Lung (tissue), 12 donors: ENCODE measurements around the gene CCDC78. TPM values are rescaled to one million over a fixed set of nuclear protein-coding genes. Genes with fewer than 3 reads are reported as not detected.
A peak's percentile ranks its signal among the peaks of the same experiment; 100 is the strongest.

Experiments used
- ATAC-seq: fragments of 200-7000 bp; cut with Tn5 transposase; one replicate; pipeline ENCODE4 v1.9.1; 2020; ENCODE audit warnings: moderate number of reproducible peaks; ENCODE audit not compliant: insufficient read depth, low FRiP score
- DNase-seq, 3 donors: peaks; one replicate each; pipeline ENCODE4 v3.0.0-alpha.2; 2013 to 2017
- H3K27ac ChIP-seq, 2 donors: one replicate each; pipeline ENCODE4 v1.5.1; 2013; ENCODE audit warnings: mild to moderate bottlenecking in 2 of 2, moderate library complexity in 2 of 2, control low read depth in 1 of 2, inconsistent platforms in 1 of 2, low read depth in 1 of 2, low read length in 1 of 2
- H3K27me3 ChIP-seq, 3 donors: one replicate each; pipeline ENCODE4 v1.5.1; 2013; ENCODE audit warnings: low read length in 2 of 3; ENCODE audit not compliant: control insufficient read depth in 3 of 3, insufficient read depth in 3 of 3
- H3K36me3 ChIP-seq, 4 donors: one replicate each; pipeline ENCODE4 v1.5.1; 2013; ENCODE audit warnings: low read length in 4 of 4, mild to moderate bottlenecking in 1 of 4, moderate library complexity in 1 of 4; ENCODE audit not compliant: control insufficient read depth in 4 of 4, insufficient read depth in 4 of 4
- H3K4me1 ChIP-seq, 5 donors: one replicate each; pipeline ENCODE4 v1.5.1; 2013; ENCODE audit warnings: low read length in 5 of 5, mild to moderate bottlenecking in 2 of 5, moderate library complexity in 1 of 5; ENCODE audit not compliant: control insufficient read depth in 5 of 5, insufficient read depth in 5 of 5
- H3K4me3 ChIP-seq: one replicate; pipeline ENCODE4 v1.5.1; 2013; ENCODE audit warnings: mild to moderate bottlenecking, control low read depth, moderate library complexity
- H3K9ac ChIP-seq, 2 donors: one replicate each; pipeline ENCODE4 v1.5.1; 2013; ENCODE audit warnings: low read length in 2 of 2, control low read depth in 1 of 2; ENCODE audit not compliant: insufficient read depth in 1 of 2
- H3K9me3 ChIP-seq, 4 donors: one replicate each; pipeline ENCODE4 v1.5.1; 2013; ENCODE audit warnings: low read length in 3 of 4, mild to moderate bottlenecking in 1 of 4, moderate library complexity in 1 of 4; ENCODE audit not compliant: control insufficient read depth in 4 of 4, insufficient read depth in 3 of 4
- WGBS, 2 donors: extraction: QIAGEN DNeasy Blood & Tissue Kit; methylation state at CpG; one replicate each; pipeline ENCODE4 v1.1.7; 2013; 5-methylcytosine and 5-hydroxymethylcytosine counted together
- polyA plus RNA-seq, 2 donors: library from polyadenylated mRNA; stranded (reverse); fragments of 200-250 nt; gene quantifications; one replicate each; pipeline ENCODE4 v1.2.1, GENCODE V29; 2013
- total RNA-seq, 2 donors: library from RNA; depleted of rRNA in 1 of 2; stranded (reverse); fragments of >200 nt in 1 of 2; gene quantifications; one replicate each; pipeline ENCODE4 v1.2.1, GENCODE V29; 2014 to 2021
- TF ChIP-seq, protein P1 (sequence below): IDR thresholded peaks from 2 replicates; pipeline ENCODE4 v1.5.1; 2012; ENCODE audit warnings: mild to moderate bottlenecking; ENCODE audit errors: control extremely low read depth, extremely low read depth
- donor health status: control.
- donor health status: control.
- donor health status: Bipolar disorder and iron deficiency.
- donor health status: healthy.
- donor health status: DM: yes; HTN: yes; CAD: no.

The CCDC78 gene
- total and polyA plus RNA-seq, 4 donors, result 25.6 to 71.6 (median 37.0) TPM

DNA sequence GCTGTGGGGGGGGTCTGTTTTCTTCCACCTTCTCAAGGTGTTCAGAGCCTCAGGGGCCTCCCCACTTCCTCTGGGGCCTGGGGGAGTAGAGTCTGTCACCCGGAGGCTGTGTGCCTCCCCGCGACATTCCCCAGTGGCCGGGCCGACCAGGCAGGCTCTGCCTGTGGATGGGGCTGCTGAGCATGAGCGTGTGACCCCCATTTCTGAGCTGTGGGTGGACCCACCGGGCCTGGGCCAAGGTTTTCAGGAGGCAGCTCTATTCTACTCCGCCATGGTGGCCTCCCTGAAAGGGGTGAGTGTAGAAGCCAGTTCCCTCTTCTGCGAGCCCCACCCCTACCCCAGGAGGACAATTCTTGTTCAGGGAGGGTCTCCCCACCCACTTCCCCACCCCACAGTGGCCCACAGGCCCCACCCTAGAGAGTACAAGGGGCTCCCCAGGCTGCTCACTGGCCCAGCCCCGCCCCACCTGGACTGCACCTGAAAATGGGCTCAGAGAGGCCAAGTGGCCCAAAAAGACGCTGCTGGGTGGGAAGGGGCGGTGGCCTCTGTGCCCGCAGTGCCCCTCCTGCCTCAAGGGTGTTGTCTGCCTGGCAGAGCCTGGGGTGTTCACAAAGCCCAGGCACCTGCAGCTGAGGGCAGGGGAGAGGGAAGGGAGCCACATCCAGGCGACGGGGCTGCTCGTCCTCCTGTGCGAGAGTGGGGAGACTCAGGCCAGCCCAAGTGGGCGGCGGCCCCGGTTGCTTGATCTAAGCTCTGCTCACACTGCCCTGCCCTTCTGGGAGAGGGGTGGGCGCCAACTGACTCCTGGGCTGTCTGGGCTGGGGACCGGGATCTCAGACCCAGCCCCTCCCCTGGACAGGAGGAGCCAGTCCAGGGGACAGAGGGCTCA, 35.6 kb upstream of the CCDC78 start:
- H3K4me3 ChIP-seq, result no peak overlapping the region
- peaks cover 0 to 5% (median 2%) of the 10 kb centered on the region in 5 donors for H3K4me1 ChIP-seq
- no peak overlapping the region for H3K27ac ChIP-seq
- H3K9ac ChIP-seq, result no peak overlapping the region
- 64 to 78% methylated on average over 16 to 22 of the region's 22 CpGs for WGBS, 2 donors
- ATAC-seq (no peak), DNase-seq (no peak)
- TF ChIP-seq, protein P1, sequence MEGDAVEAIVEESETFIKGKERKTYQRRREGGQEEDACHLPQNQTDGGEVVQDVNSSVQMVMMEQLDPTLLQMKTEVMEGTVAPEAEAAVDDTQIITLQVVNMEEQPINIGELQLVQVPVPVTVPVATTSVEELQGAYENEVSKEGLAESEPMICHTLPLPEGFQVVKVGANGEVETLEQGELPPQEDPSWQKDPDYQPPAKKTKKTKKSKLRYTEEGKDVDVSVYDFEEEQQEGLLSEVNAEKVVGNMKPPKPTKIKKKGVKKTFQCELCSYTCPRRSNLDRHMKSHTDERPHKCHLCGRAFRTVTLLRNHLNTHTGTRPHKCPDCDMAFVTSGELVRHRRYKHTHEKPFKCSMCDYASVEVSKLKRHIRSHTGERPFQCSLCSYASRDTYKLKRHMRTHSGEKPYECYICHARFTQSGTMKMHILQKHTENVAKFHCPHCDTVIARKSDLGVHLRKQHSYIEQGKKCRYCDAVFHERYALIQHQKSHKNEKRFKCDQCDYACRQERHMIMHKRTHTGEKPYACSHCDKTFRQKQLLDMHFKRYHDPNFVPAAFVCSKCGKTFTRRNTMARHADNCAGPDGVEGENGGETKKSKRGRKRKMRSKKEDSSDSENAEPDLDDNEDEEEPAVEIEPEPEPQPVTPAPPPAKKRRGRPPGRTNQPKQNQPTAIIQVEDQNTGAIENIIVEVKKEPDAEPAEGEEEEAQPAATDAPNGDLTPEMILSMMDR, result no peak
- H3K36me3 ChIP-seq, result no peaks in the 10 kb centered on the region
- H3K27me3 ChIP-seq, result no peaks in the 10 kb centered on the region
- no peaks in the 10 kb centered on the region for H3K9me3 ChIP-seq

DNA sequence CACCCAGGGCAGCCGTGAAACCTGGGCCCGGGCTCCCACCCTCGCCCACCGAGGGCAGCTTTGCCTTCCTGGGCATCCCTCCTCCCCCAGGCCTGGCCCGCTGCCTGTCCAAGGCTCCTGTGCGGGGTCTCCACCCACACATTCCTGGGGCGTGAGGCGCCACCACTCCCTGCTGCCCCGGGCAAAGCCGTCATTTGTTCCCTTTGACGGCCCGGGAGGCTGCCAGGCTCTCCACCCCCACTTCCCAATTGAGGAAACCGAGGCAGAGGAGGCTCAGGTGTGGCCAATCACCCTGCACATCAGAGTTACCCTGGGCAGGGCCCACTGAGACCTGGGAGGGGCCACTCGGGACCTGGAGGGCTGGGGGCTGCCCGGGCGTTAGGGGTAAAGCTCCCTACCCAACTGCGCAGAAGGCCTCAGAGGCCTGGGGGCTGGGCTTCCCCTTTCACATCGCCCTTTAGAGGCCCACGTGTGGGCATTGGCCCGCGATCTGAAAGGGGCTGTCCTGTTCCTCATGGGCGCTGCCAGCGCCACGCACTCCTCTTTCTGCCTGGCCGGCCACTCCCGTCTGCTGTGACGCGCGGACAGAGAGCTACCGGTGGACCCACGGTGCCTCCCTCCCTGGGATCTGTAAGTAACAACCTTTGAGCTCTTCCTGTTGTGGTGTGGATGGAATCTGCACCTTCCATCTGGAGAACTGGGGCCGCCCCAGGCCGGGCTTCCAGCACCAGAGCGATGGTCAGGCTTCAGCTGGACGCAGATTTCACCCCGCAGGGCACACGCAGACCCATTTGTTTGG, 34.5 kb upstream of the CCDC78 start, which contains the start of gene MSLN:
MSLN (plus strand) TSS at position 190 of the 799 bp plus-strand sequence. CDS start 1,947 bp downstream, outside the sequence.
- no peak within 1 kb of the TSS for H3K4me3 ChIP-seq
- no peaks in the 10 kb centered on the region for H3K36me3 ChIP-seq
- H3K4me1 ChIP-seq, result peaks cover 0 to 5% (median 2%) of the 10 kb centered on the region in 5 donors
- ATAC-seq (peak; percentile 59), DNase-seq (peak in 1 of 3 donors; percentile 51)
- WGBS, 2 donors, result 69 to 84% methylated on average over 37 of the region's 37 CpGs
- TF ChIP-seq, protein P1, result no peak
- H3K27me3 ChIP-seq, result no peaks in the 10 kb centered on the region
- no peak within 1 kb of the TSS for H3K9ac ChIP-seq
- peaks cover 0 to 3% (median 0%) of the 10 kb centered on the region in 4 donors for H3K9me3 ChIP-seq
- H3K27ac ChIP-seq, result peak within 1 kb of the TSS in 1 of 2 donors; percentile 84

DNA sequence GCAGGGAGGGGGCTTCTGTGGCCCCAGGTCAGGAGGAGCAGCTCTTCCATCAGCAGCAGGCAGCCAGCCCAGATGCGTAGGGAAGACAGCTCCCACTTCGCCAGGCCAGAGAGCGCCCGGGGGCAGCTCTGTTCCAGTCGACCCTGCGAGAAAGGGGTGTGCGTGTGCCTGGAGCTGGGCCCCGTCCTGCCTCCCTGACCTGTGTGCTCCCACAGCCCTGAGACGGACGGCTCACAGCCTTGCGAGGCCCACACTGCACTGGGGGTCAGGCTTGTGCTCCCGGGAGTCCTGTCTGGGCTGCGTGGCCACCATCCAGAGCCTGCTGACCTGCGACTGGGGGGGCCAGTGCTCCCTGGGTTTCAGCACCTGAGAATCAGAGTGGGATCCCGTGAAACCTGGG, 33.8 kb upstream of the CCDC78 start:
- Histone ChIP-seq H3K9me3 (peaks cover 0 to 3% (median 0%) of the 10 kb centered on the region in 4 donors), H3K27me3 (no peaks in the 10 kb centered on the region), H3K9ac (no peak overlapping the region), H3K4me3 (no peak overlapping the region), H3K4me1 (peaks cover 0 to 5% (median 2%) of the 10 kb centered on the region in 5 donors), H3K27ac (peak overlapping the region in 1 of 2 donors; percentile 84), H3K36me3 (no peaks in the 10 kb centered on the region)
- no peak for ATAC-seq
- 55 to 76% methylated on average over 14 to 15 of the region's 15 CpGs for WGBS, 2 donors
- no peak for DNase-seq
- TF ChIP-seq, protein P1, result no peak
